ENCODE results near the gene TGFB3.

The TGFB3 gene

DNA sequence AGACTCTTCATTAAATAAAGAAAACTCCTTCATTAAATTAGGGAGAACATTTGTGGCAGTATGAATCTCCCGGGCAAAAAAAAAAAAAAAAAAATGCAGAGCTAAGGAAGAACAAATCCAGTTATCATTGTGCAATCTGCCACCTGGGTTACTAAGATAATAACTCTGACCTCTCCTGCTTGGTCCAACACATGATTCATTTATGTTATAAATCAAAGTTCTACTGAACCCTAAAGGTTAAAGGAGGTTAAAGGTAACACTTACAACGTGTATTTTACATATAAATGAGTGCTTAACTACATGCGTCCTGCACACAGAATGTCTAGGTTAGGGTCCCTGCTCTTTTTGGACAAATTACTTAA is 4.2 kb downstream of the TGFB3 start:
- DNase-seq (ENCODE audit: extremely low read depth, insufficient read length) = no peak
- no peak overlapping the region for H3K4me3 ChIP-seq (replicated peaks; ENCODE audit: low read depth, low read length)
- no peaks in the 10 kb centered on the region for H3K36me3 ChIP-seq (ENCODE audit: control insufficient read depth, insufficient read depth, low read length)
- TF ChIP-seq, protein P1, sequence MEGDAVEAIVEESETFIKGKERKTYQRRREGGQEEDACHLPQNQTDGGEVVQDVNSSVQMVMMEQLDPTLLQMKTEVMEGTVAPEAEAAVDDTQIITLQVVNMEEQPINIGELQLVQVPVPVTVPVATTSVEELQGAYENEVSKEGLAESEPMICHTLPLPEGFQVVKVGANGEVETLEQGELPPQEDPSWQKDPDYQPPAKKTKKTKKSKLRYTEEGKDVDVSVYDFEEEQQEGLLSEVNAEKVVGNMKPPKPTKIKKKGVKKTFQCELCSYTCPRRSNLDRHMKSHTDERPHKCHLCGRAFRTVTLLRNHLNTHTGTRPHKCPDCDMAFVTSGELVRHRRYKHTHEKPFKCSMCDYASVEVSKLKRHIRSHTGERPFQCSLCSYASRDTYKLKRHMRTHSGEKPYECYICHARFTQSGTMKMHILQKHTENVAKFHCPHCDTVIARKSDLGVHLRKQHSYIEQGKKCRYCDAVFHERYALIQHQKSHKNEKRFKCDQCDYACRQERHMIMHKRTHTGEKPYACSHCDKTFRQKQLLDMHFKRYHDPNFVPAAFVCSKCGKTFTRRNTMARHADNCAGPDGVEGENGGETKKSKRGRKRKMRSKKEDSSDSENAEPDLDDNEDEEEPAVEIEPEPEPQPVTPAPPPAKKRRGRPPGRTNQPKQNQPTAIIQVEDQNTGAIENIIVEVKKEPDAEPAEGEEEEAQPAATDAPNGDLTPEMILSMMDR (IDR thresholded peaks at IDR 0.05; ENCODE audit: insufficient read depth, low read length, poor library complexity, severe bottlenecking) = no peak
- H3K27me3 ChIP-seq (replicated peaks; ENCODE audit: control insufficient read depth, insufficient read depth, low read length) = no peaks in the 10 kb centered on the region

DNA sequence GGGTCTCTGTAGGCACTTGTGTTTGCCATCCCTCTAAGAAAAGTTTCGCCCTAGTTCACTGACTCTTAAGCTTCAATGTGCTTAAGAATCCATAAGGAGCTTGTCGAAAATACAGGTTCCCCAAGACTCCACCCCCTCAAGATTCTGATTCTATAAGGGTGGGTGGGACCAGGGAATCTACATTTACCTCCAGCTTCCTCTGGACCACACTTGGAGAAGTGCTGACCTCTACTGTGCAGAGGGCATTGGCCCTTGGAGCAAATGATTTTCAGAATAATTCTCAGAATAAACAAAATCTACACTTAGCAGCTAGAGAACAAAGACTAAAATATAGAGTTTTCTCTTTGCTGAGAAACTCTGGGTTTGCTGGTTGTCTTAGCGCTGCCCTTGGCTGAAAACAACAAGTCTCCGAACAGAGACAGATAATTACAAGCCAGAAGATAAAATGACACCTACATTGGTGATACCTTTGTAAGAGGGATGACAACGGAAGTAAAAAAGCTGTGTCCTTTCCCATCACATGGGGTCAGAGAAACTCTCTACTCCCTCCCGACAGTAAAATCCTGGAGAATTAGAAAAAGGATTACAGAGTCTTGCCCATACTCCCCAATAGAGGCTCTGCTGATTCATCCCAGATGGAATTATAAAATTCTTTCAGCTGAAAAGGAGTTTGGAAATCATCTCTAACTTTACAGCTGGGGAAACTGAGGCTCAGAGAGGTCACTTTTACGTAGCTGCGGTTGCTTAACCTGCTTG is 4.8 kb downstream of the TGFB3 start:
- no peak overlapping the region for H3K4me3 ChIP-seq (replicated peaks; ENCODE audit: low read depth, low read length)
- H3K36me3 ChIP-seq (ENCODE audit: control insufficient read depth, insufficient read depth, low read length) = no peaks in the 10 kb centered on the region
- DNase-seq (ENCODE audit: extremely low read depth, insufficient read length) = no peak
- no peaks in the 10 kb centered on the region for H3K27me3 ChIP-seq (replicated peaks; ENCODE audit: control insufficient read depth, insufficient read depth, low read length)
- TF ChIP-seq, protein P1 (IDR thresholded peaks at IDR 0.05; ENCODE audit: insufficient read depth, low read length, poor library complexity, severe bottlenecking) = no peak

DNA sequence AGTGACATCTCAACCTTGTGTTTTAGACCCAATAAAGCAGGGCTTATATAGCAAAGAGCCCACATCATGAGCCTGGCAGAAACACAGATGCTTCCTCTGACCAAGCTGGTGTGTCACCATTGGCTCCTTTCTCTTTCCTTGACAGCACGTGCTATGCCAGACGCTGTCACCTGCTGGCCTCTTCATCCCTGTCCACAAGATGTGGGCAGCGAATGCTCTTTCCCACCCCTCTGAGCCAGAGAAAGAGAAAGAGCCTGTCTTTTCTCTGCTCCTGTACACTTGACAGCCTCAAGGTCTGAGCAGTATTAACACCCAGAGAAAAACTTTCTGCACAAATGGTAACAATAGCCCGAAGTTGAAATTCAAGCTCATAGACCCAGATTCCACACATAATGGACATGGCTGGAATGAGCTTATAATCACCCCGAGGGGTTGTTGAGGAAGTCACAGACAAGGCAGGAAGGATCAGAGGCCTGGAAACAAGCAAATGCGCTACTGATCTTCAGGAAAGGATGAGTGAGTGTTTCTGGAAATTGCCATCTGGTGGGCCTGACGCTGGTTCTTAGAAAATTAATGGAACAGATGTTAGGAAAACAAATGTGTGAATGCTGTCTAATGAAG is 8.9 kb downstream of the TGFB3 start:
- Histone ChIP-seq H3K36me3 (ENCODE audit: control insufficient read depth, insufficient read depth, low read length) (no peaks in the 10 kb centered on the region), H3K4me3 (replicated peaks; ENCODE audit: low read depth, low read length) (no peak overlapping the region), H3K27me3 (replicated peaks; ENCODE audit: control insufficient read depth, insufficient read depth, low read length) (no peaks in the 10 kb centered on the region)
- no peak for DNase-seq (ENCODE audit: extremely low read depth, insufficient read length)
- TF ChIP-seq, protein P1 (IDR thresholded peaks at IDR 0.05; ENCODE audit: insufficient read depth, low read length, poor library complexity, severe bottlenecking) = no peak

DNA sequence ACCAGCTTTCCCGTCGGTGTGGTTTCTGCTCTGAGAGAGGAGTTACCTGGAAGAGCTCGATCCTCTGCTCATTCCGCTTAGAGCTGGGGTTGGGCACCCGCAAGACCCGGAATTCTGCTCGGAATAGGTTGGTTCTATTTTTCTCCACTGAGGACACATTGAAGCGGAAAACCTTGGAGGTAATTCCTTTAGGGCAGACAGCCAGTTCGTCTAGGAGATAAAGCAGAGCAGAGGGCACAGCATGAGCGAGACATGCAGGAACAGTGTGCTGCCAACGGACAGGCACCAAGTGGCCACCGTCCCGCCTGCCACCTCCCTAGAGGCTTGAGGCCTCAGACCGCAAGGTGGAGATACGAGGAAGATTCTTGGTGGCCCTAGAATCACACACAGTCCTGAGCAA is 10.3 kb downstream of the TGFB3 start:
- TF ChIP-seq, protein P1 (IDR thresholded peaks at IDR 0.05; ENCODE audit: insufficient read depth, low read length, poor library complexity, severe bottlenecking) = no peak
- Histone ChIP-seq H3K27me3 (replicated peaks; ENCODE audit: control insufficient read depth, insufficient read depth, low read length) (no peaks in the 10 kb centered on the region), H3K36me3 (ENCODE audit: control insufficient read depth, insufficient read depth, low read length) (no peaks in the 10 kb centered on the region), H3K4me3 (replicated peaks; ENCODE audit: low read depth, low read length) (no peak overlapping the region)
- DNase-seq (ENCODE audit: extremely low read depth, insufficient read length) = no peak

DNA sequence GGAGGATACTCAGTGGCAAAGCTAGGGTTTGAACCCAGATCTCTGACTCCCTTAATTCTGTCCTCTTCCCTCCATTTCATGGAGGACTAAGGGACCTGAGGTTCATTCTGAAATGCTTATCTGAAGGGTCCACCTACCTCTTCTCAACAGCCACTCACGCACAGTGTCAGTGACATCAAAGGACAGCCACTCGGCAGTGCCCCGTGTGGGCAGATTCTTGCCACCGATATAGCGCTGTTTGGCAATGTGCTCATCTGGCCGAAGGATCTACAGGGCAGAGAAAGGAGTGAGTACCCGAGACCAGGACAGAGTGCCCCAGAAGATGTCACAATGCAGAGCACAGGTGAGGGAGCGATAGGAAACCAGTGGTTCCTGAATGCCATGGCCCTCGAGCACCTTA is 10.8 kb downstream of the TGFB3 start:
- no peak for DNase-seq (ENCODE audit: extremely low read depth, insufficient read length)
- H3K27me3 ChIP-seq (replicated peaks; ENCODE audit: control insufficient read depth, insufficient read depth, low read length) = no peaks in the 10 kb centered on the region
- TF ChIP-seq, protein P1 (IDR thresholded peaks at IDR 0.05; ENCODE audit: insufficient read depth, low read length, poor library complexity, severe bottlenecking) = no peak

More for the DNA sequence above, 10.8 kb downstream of the TGFB3 start:
- no peak overlapping the region for H3K4me3 ChIP-seq (replicated peaks; ENCODE audit: low read depth, low read length)
- H3K36me3 ChIP-seq (ENCODE audit: control insufficient read depth, insufficient read depth, low read length) = no peaks in the 10 kb centered on the region
